GM18868 (cell line): ENCODE results near the gene BRPF3.

Source experiments
- ATAC-seq: cut with Tn5 transposase; IDR thresholded peaks from one replicate; pipeline ENCODE4 v1.9.1; 2021; ENCODE audit warnings: mild to moderate bottlenecking, moderate library complexity; ENCODE audit not compliant: unreplicated experiment

BRPF3 gene

DNA sequence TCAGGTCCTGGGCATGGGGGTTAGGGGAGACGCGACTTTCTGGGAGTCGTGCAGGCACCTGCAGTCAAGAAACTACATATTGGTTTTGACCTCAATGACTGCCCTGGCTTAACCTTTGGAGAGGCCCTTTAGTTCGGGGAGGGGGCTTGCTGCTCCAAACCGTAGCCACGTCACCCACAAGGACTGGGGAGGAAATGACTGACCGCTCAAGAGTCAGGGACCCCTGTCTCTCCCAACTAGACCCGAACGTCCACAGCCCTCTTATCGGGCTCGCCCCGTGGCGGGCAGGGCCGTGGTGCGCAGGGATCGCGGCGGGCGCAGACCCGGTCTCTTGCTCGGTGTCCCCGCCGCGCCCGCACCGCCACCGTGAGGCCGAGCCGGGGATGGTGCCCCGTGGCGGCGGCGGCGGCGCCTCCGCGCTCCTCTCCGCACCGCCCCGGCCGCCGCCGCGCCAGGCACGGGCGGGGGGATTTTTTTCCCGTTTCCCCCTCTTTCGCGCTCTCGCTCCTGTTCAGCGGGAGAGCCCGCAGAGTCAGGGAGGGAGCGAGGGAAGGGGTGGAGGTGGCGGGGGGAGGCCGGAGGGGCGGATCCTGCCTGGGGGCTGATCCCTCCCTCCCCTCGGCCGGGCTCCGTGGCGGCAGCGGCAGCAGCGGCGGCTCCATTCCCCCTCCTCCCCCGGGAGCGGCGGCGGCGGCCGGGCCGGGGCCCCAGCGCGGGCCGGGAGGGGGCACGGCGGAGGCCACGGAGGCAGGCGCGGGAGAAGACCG, at the start of gene BRPF3:
Gene BRPF3, plus strand, starts transcription at position 632 of the 767 bp plus-strand sequence. CDS start 3,579 bp downstream, outside the sequence.
- peak; percentile 56 for ATAC-seq

DNA sequence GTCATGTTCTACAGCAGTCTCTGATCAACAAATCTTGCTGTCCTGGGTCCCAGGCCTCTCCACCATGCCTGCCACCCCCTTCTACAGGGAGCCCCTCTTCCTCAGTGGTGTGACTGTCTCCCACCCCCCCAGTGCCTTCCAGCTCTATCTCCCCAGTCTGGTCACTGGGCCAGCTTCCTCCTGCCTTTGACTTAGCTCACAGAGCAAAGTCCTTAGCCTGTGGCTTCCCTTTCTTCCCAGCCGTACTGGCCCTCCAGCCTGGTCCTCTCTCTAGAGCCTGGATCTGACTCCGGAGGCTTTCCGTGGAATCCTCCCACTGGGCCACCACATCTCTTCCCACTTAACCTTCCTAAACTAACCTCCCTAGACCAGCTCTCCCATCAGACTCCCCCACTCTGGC, 49.2 kb upstream of the BRPF3 start:
- ATAC-seq, result no peak

DNA sequence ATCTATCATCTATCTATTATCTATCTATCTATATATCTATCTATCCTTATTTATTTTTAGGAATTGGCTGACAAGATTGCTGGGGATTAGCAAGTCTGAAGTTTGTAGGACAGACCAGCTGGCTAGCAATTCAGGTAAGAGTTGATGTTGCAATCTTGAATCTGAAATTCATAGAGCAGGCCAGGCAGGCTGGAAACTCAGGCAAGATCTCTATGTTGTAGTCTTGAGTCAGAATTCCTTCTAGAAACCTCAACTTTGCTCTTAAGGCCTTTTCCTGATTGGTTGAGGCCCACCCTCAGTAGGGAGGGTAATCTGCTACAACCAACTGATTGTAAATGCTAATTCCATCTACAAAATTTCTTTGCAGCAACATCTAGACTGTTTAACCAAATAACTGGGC, 47.1 kb upstream of the BRPF3 start:
- no peak for ATAC-seq

DNA sequence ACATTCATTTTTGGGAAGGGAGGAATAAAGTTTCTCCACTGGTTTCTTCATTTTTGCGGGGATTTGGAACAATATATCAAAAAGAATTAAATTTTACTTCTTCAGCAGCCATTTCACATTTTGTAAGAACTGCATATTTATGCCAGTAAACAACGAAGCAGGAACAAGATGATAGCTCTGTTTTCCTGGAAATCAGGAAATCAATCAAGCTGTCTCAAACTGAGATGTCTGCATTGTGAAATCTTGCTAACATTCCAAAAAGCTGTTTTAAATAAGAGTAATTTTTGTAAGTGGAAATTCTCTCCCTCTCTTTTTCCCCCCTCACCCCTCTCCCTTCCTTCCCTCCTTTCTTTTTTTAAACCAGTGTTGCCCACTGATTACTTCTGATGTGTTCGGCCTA, 46.3 kb upstream of the BRPF3 start:
- ATAC-seq, result no peak

DNA sequence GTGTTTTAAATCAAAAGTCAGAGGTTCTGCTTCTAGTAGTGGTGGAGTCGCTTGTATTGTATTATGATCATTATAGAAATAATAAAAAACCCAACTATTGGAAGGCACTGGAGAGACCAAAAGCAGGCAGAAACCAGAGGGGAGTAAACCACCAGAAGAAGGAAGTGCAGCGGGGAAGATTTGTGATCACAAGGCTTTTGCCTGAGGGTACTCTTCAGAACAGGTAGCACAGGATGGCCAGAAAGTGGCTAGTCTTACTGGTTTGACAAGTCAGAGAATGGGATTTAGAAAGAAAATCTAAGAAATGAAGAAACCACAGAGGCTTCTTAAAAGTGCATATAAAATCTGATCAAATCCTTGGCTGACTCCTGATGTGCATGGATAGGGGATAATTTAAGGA, 42.3 kb upstream of the BRPF3 start:
- ATAC-seq, result no peak

DNA sequence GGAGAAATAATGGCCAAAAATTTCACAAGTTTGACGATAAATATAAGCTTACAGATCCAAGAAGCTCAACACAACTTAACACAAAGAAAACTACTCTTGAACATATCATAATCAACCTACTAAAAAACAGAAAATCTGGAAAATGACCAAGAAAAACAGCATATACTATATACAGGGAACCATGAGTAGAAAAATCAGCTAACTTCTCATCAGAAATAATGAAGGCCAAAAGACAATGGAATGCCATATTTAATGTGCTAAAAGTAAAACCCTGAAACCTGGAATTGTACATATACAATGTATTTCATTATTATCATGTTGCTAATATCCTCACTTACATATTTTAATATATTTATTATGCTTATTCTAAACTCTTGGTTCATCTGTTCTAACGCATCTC, 40.9 kb upstream of the BRPF3 start:
- no peak for ATAC-seq

DNA sequence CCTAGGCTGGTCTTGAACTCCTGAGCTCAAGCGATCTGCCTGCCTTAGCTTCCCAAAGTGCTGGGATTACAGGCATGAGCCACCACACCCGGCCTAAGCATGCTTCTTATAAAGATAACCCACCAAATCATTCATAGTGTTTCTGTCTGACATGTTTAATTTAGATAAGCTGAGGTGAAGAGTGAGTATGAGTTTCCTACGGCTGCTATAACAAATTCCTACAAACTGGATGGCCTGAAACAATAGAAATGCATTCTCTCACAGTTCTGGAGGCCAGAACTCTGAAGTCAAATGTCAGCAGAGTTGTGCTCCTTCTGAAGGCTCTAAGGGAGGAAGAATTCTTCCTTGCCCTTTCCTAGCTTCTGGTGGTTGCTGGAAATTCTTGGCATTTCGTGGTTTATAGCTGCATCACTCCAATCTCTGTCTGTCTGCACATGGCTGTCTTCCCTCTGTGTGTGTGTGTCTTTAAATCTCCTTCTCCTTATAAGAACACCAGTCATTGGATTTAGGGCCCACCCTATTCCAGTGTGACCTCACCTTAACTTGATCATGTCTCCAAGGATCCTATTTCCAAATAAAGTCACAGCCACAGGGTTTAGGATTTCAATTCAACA, 36.3 kb upstream of the BRPF3 start:
- no peak for ATAC-seq

DNA sequence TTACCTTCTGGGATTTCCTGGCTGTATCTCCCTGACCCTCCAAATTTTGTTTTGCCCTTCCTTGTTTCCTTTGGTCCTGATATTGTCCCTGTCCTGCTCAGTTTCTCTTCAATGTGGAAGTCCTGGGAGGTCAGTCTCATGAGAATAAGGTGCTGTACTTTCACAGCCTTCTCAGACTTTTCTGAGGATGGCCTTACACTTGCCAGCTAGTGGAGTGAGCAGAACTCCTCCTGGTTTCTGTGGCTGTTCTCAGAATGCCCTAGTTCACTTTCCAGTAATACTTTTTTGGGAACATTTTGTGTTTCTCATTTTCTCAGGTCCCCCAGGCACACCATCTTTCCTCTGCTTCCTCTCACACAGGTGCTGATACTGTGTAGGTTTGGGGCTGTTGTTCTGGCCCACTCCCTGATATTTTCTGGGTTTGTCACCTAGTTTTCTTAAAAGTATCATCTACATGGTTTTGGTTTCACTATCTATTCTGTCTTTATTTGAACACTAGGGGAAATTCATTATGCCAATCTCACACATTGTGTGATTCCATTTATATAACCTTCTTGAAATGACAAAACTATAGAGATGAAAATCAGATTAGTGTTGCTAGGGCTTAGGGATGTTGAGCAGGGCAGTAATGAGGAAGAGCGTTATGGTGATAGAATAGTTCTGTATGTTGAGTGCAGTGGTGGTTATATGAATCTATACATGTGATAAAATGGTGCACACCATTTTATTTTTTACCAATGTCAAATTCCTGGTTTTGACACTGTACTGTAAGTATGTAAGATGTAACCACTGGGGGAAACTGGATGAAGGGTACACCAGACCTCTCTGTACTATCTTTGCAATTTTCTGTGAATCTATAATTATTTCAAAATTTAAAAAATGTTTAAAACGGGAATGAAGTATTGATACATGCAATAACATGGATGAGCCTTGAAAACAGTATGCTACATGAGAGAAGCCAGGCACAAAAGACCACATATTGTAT, 27.2 kb upstream of the BRPF3 start:
- ATAC-seq, result no peak

DNA sequence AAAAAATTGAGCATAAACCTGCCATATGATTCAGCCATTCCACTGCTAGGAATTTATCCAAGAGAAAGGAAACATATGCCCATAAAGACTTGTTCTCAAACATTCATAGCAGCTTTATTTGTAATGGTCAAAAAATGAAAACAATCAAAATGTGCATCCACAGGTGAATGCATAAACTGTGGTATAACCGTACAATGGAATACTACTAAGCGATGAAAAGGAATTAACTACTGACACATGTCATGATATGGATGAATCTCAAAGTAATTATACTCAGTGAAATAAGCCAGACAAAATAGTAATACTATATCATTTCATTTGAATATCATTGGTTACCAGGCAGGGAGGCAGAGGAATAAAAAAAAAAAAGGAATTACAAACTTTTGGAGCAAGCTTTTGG, 25.8 kb upstream of the BRPF3 start:
- no peak for ATAC-seq

DNA sequence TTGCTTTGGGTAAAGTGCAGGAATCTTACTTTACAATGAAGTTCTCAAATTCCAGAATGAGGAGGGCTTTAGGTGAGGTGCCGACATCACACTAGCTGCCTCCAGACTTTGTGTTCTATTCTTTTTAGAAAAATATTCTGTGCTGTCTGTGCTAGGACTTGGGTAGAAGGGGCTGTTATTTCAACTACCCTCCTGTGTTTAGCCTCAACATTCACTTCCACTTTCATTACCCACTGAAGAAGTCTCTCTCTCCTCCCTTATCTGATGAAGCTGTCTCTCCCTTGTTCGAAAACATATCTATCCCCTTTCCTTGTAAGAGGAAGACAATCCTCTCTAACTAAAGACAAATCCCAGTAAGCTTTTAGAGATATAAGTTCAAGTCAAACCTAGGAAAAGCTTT, 25.0 kb upstream of the BRPF3 start:
- ATAC-seq, result no peak

DNA sequence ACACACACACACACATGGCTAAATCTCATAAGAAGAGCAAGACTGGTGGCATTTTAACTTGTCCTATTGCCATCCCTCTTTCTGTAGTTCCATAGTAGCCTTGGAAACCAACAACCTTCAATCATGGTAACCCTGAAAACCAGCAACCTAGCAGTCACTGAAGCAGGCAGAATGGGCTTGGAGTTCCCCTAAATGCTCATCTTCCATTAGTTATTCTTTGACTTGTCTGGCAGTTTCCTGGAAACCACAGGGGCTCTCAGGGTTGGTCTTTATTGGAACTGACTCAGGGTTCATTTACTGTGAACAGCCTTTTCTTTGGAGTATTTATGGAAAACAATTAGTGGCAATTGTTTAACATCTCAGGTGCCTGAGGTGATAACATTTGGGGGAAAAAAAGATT, 19.4 kb upstream of the BRPF3 start:
- ATAC-seq, result no peak

DNA sequence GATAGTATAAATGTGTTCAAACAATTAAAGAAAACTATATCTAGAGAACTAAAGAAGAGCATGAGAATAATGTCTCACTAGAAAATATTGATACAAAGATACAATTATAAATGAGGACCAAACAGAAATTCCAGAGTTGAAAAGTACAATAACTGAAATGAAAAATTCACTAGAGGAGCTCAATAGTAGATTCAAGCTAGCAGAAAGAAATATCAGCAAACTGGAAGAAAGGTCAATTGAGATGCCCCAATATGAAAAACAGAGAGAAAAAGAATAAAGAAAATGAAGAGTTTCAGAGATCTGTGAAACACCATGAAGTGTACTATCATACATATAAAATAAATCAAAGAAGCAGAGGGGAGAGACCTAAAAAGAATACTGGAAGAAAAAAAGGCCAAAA, 18.0 kb upstream of the BRPF3 start:
- ATAC-seq, result no peak

DNA sequence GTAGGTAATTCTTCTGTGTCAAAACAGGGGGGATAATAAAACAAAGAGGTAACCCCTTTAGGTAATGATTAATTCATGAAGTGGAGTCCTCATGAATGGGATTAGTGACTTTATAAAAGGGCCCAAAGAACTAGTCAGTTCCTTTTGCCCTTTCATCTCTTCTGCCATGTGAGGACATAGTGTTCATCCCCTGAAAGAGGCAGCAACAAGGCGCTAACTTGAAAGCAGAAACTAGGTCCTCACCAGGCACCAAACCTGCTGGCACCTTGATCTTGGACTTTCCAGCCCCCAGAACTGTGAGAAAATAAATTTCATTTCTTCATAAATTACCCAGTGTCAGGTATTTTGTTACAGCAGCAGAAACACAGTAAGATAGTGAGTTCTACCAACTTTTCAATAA, 16.4 kb upstream of the BRPF3 start:
- ATAC-seq, result no peak

DNA sequence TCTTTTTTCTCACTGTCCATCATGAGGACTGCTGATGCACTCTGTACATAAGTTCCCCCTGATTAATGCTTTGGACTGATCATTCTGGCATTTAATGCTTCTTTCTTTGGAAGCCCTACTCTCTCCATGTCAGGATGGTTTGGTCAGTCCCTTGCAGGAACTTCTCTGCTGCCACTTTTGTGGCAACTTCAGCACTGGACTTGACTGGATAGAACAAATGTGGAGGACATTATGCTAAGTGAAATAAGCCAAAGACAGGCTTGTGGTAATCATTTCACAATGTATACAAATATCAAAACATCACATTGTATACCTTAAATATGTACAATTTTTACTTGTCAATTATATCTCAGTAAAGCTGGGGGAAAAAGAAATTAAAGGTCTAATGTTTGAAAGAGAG, 12.2 kb upstream of the BRPF3 start:
- no peak for ATAC-seq

DNA sequence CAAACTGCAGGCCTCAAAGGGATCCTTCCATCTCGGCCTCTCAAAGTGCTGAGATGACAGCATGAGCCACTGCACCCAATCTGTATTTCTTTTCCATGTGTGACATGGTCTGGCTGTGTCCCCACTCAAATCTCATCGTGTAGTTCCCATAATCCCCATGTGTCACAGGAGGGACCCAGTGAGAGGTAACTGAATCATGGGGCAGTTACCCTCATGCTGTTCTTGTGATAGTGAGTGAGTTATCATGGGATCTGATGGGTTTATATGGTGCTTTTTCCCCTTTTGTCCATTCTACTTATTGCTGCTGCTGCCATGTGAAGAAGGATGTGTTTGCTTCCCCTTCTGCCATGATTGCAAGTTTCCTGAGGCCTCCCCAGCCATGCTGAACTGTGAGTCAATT, 10.3 kb upstream of the BRPF3 start:
- no peak for ATAC-seq

DNA sequence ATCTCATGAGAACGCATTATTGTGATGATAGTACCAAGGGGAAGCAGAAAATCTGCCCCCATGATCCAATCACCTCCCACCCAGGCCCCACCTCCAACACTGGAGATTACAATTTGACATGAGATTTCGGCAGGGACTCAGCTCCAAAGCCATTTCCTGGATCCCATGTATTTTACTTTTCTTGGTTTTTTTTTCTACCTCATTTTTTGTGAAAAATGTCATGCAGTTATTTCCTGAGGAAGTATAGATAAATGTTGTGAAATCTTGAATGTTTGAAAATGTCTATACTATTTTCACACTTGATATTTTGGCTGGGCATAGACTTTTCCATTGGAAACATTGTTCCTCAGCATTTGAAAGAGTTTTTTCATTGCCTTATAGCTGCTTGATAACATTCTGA, 9.1 kb upstream of the BRPF3 start:
- no peak for ATAC-seq

DNA sequence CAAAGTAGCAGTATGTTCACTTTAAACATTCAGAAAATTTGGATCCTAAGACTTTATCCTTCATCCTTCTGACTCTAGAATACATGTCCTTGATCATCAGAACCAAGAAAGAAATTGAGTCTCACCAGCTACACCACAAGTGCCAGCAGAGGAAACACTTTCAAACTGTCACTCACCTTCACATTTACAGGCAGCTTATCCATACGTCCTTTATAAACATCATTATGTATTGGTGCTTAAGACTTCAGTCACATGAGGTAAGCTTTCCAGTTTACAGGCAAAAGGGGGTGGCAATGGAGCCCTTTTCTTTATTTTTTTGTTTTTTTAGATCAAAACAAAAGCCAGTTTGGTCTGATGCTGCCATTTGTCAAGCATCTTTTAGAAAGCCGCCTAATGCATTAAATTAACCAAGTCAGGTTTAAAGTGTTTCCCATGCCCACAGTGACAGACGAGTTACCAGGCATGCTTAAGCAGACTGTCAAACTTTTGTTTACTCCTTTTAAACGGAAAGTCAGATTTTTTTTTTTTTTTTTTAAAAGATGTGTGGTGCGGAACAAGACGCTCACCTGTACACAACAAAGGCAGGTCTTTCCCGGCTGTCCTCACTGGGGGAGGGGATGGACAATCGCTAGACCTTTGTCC, 952 bp upstream of the BRPF3 start:
- ATAC-seq, result no peak

DNA sequence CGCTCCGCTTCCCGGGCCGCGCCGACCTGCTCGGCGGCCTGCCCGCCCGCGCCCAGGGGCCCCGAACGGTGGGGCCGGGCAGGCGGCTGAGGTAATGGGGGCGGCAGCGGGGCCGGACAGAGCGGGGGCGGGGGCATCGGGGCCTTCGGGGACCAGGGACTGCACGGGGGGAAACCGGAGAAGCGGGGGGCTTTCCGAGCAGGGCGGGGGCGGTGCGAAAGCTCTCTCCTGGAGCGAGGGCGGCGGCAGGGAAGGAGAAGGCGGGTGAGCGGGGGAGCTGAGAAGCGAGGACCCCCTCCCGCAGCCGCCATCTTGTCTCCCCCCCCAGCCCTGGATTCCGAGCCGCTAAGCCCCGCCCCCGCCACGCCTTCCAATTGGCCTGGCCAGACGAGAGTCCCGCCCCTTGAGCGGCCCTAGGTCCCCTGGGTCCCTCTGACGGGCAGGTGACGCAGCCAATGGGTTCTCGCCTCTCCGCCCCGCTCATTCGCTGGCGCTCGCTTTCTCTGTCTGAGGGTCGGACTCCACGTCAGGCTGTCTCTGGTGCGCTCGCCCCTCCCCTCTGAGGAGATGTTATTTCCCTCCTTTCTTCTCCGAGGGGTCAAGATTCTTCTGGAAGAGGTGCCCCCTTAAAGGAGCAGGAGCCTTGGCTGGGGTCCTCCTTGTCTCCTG, 470 bp downstream of the BRPF3 start:
- peak; percentile 93 for ATAC-seq

DNA sequence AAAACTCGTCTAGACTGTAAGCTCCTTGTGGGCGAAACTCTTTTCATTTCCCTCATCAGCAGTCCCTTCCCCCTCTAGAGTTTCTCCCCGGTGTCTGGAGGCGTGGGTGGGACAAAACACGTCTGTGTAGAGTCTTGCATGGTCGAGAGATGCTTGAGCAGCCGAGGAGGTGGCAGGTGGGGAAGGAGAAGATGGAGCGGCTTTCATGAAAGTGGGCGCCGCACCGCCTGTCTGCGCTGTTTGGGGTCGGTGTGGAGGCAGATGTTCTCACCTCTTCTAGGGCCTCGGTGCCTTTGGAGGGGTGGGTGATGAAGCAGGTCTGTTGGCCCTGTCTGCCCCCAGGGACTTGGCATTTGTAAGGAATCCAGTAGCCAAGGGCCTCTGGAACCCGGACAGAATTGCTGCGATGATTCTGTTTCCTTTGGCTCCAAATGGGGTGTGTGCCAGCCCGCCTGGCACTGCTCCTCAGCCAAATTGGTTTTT, 1.2 kb downstream of the BRPF3 start:
- ATAC-seq, result no peak

DNA sequence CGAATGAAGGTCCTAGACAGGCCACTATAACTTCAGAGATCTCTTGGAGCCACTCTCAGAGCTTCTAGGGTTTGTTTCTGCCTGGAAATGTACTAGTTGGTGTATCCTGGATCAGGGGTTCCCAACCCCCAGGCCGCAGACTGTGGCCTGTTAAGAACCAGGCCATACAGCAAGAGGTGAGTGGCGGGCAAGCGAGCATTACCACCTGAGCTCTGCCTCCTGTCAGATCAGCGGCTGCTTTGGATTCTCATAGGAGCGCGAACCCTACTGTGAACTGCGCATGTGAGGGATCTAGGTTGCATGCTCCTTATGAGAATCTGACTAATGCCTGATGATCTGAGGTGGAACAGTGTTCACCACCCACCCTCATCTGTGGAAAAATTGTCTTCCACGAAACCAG, 2.4 kb downstream of the BRPF3 start:
- ATAC-seq, result no peak
